Stimulated activated CD8-positive, alpha-beta memory T cell treated with anti-CD3 and anti-CD28 coated beads, Interleukin-15, amount 100 ng/mL, for 1 hour (primary cell): ENCODE results near the gene MNT.

Source experiments
- DNase-seq: peaks from one replicate; pipeline ENCODE4 v3.0.0-alpha.2; 2020; ENCODE audit warnings: low read depth

Gene MNT

DNA sequence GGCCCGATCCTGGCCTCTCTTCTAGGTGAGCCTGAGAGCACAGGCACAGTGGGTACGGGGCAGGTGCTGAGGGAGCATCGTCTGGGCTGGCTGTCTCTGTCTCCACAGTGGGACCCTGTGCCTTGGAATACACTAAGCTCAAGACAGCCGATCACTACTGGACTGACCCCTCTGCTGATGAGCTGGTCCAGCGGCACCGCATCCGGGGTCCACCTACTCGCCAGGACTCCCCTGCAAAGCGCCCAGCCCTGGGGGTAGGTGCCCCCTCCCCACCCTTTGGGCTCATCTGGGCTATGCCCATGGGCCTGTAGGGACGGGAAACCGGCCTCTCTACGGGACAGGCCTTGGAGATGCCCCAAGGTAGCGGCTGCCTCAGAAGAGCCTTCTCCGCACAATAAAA lies 38.0 kb downstream of the MNT start:
- no peak for DNase-seq

DNA sequence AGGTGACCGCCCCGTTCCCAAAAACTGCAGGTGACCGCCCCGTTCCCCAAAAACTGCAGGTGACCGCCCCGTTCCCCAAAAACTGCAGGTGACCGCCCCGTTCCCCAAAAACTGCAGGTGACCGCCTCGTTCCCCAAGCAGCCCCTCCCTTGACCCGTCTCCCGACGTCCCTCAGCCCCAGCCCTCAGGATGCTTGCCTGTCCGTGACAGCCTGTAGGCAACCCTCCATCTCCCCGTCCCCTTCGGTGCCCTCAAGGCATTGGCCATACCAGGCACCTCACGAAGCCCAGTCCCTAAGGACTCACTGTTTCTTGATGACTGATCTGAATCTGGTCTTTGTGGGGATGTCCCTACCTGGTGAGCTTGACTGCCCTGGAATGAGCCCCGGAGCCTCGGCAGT lies 38.4 kb downstream of the MNT start:
- DNase-seq: no peak

- no peak for DNase-seq
These were observed 38.8 kb downstream of the MNT start for GRCh38 chr17:2362016-2362415.

DNA sequence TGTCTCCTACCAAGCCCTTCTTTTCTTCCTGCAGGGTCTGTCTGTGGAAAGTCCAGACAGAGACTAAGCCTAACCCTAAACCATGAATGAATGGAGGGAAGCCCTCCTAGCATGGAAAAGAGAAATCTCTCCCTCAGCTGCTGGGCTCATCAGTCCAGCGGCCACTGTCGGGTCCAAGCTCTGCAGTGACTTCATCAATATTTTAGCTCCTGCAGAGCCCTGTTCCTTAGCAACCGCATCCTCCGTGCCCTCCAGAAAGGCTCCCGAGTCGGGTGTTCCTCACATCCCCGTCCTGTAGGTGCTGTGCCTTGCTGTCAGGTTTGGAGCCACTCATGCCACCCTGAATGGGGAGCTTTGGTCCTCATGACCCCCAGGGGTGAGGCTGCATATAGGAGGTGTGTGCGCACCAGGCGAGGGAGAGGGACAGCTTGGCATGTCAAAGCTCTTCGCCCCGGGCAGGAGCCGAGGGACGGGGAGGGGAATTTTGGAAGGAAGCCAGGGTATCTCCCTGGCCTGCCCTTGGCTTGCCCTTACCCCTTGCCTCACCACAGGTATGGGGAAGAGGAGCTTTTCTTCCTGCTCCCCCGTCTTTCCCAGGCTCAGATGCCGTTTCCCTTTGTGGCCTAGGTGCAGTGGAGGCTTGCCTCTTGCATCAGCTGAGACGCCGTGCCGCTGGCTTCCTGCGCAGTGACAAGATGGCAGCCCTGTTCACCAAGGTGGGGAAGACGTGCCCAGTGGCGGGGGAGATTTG lies 39.7 kb downstream of the MNT start:
- DNase-seq: no peak

GRCh38 chr17:2357931-2358434 lies 42.9 kb downstream of the MNT start:
- no peak for DNase-seq

DNA sequence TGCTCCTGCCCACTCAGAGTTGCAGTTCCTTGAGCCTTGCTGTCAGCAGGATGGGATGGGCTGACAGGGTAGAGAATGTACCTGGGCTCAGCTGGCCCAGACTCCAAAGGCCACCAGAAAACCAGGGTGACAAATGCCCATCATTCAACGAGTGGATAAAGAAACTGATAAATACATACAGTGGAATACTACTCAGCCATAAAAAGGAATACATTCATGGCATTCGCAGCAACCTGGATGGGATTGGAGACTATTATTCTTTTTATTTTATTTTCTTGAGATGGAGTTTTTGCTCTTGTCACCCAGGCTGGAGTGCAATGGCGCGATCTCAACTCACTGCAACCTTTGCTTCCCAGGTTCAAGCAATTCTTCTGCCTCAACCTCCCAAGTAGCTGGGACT lies 43.6 kb downstream of the MNT start:
- DNase-seq: no peak

- no peak for DNase-seq
These were observed 46.5 kb downstream of the MNT start for GRCh38 chr17:2354311-2354710.

- no peak for DNase-seq
These were observed 49.6 kb downstream of the MNT start for GRCh38 chr17:2351269-2351668.

DNA sequence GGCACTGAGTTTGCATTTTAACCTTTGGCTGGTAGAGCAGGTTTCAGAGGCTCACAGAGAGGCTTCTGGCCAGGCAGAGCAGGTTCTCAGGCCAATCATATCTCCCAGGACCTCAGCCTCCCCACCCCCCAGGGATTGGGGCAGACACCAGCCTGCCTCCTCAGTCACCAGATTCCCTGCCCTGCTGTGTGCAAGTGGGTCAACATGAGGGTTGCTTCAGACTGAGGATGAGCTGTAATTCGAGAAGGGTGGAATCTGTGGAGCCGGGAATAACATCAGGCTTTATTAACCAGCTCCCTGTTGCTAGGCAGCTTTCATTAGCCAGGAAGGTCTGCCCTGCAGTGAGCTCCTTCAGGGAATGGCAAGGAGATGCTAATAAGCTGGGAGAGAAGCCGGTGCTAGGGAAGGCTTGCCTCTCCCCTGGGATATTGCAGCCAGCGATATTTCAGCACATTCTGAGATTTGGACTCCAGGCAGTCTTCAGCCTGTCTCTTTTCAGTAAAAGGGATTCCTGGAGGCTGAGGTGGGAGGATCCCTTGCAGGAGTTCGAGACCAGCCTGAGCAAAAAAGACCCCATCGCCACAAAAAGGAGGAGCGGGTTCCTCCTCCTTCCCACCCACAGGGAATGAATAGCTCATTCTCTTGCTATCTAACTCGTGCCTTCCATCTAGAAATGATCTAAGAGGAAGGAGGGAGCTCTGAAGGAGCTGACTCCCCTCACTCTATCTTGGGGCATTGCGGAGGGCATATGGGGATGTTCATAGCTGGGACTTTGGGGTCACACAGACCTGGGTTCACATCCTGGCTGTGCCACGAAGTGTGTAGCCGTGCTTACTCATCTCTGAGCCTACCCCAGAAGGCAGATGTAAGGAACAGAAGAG lies 52.8 kb downstream of the MNT start:
- no peak for DNase-seq

DNA sequence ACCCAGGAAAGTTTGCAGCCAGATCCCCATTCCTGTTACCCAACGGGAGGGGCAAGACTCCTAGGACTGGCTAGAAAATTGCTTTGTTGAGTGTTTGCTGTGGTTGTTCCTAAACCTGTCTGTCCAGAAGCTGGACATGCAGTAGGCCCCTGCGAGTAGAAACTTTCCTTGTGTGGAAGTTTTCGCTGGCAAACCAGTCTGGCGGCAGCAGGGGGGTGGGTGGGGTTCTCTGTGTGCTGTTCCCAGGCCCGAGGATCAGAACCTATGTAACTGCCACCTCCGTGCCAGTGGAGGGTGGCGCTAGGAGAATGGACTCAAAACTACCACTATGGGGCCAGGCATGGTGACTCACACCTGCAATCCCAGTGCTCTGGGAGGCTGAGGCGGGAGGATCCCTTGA lies 54.4 kb downstream of the MNT start:
- DNase-seq: no peak

- no peak for DNase-seq
These were observed 56.3 kb downstream of the MNT start for GRCh38 chr17:2344528-2344927.

DNA sequence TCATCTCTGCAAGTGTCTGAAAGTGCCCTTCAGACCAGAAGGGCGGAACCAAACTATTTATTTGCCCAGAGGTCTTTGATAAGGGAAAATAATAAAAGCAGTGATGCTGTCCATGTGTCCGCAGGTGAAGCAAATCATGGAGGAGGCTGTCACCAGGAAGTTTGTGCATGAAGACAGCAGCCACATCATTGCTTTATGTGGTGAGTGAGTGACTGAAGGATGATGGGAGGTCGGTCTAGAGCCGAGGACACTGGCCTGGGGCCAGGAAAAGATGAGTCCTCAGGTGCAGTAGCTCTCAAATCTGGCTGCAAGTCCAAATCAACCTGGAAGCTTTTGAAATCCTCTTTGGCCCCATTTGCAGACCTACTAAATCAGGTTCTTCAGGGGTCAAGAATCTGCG lies 57.4 kb downstream of the MNT start:
- DNase-seq: no peak

- DNase-seq: no peak
These were observed 62.6 kb downstream of the MNT start for GRCh38 chr17:2338315-2338657.

DNA sequence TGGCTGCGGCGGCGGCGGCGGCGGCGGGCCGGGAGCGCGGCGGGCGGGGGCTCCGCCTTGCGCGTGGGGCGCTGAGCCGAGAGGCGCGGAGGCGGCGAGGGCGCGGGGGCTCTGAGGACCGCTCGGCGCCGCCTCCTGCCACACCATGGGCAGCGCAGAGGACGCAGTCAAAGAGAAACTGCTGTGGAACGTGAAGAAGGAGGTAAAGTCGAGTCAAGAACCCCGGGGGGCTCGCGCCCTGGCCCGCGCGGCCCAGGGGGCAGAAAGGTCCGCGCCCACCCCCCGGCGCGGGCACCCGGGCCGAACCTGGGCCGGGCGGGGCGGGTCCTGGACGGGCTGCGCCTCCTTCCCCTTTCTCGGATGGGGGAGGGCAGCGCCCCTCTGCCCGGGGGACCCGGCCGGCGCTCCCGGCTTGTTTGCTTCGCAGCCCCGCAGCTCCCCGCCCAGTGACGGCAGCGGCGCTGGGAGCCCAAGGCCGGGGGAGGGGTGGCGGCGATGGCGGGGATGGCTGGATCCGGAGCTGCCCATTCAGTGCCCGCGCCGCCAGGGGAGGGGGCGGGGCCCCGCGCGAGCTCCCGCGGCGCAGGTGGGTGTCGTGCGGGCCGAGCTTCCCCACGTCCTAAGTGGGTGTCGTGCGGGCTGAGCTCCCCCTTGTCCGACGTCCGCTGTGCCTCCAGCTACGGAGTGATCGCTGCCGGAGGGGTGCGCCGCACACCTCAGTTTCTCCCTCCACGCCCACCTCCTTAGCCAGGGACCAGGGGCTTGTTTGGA lies 63.1 kb downstream of the MNT start:
- no peak for DNase-seq

DNA sequence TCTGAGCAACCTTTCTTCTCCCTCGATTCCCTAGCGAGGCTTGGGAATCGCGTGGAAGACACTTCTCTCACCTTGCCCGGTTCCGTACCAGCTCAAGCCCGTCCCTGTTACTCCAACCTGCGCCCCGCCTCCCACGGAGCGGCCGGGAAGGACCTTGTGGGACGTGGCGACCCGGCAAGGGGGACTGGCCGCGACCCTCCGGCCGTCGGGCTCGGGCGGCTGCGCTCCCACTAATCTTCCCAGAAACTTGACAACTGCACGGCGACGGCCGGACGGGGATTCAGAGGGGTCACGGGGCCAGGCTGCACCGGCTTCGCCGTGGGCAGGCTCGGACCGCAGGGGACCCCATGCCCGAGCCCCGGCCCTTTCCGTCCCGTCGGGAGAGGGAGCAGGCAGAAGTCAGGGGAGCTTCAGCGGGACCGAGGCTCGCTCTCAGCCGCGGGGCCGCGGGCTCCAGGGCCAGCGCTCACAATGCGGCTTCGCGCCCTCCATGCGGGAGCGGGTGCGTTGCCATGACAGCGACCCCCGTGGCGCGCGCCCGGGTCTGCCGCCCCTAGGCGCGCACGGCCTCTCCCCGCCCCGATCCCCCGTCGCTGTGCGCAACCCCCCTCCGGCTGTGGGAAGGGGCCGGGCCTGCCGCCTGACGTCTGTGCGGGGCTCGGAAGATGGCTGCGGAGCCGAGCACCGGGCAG lies 63.9 kb downstream of the MNT start, which contains the start of gene SGSM2:
TSS of gene SGSM2 (plus strand) at position 650 of the 692 bp plus-strand sequence. CDS start 188 bp downstream, outside the sequence.
- DNase-seq: no peak

DNA sequence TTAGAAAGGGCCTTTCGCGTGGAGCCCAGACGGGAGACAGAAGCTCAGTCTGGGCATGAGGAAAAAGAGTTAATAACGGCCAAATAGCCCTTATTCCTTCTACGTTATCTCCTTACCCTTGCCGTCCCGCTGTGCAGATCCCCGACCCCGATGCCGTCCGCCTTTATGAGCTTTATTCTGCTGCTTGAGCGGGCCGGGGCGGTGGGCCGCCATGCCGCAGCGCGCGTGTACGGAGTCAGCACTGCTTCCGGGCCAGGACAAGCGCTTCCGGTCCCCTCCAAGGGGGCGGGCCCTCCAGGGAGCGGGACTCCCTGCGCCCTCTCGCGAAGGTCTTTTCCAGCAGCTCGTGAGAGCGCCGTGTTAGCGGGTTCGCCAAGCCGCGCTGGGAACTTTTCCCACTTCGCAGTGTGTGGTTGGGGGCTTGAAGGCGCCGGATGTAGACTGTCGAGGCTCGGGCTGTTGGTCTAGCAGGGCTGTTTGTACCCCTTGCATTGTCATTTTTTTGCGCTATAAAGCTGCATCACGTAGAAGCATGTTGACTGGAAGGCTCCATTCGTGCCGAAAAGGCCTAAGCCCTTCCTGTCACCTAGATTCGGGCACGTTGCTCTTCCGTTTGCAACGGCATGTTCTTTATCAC lies 64.5 kb downstream of the MNT start, which contains the start of gene TSR1:
TSS of gene TSR1 (minus strand) at position 243 of the 637 bp plus-strand sequence. CDS start at position 213, 30 bp downstream.
- DNase-seq: peak; percentile 72

- no peak for DNase-seq
These were observed 65.1 kb downstream of the MNT start for GRCh38 chr17:2335726-2336214.
